ENCODE data around the gene DDAH2.
A peak's percentile ranks its signal among the peaks of the same experiment; 100 is the strongest.

DDAH2 gene

GRCh38 chr6:31687860-31688693, 41.0 kb downstream of the DDAH2 start:
- no peak for DNase-seq

GRCh38 chr6:31687321-31687720, 41.8 kb downstream of the DDAH2 start:
- DNase-seq = no peak

GRCh38 chr6:31686483-31686882, 42.6 kb downstream of the DDAH2 start:
- no peak for DNase-seq

GRCh38 chr6:31683591-31683990, 45.5 kb downstream of the DDAH2 start:
- DNase-seq = no peak

- no peak for DNase-seq
Measured at GRCh38 chr6:31681135-31681671, 47.9 kb downstream of the DDAH2 start.

- peak; percentile 61 for DNase-seq
Measured at GRCh38 chr6:31680226-31681134, 48.6 kb downstream of the DDAH2 start, which contains the start of gene LY6G5C. LY6G5C (minus strand) TSS chr6:31681067; CDS start chr6:31680373, 694 bp downstream.

- no peak for DNase-seq
Measured at GRCh38 chr6:31677955-31678354, 51.1 kb downstream of the DDAH2 start.
